SW 1271 (cell line): ENCODE results near the gene STK32C.
A peak's percentile ranks its signal among the peaks of the same experiment; 100 is the strongest.

Experiments
- DNase-seq, 2 experiments: peaks; one replicate each; lab custom pipeline; 2025; lab: John Stamatoyannopoulos, UW

Gene STK32C

DNA sequence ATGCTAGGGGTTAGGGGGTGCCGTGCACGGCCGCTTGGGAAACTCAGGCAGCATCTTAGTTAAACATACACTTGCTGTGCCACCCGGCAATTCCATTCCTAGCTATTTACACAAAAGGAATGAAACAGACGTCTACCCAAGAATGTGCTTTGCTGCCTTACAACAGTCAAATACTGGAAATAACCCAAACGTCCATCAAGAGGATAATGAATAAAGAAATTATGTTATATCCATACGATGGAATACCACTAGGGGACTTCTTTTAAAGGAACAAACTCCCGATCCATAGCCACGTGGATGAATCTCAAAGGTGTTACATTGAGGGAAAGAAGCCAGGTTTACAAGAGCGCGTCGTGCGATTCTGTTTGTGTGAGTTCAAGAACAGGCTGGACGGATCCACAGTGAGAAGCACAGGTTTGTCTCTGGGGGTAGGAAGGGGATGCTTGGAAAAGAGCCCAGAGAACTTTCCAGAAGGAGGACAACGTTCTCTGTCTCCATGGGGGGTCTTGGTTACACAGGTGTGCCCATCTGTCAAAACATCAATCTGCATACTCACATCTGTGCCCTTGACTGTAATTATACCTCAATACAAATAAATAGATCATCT, 41.8 kb downstream of the STK32C start:
- no peak for DNase-seq

DNA sequence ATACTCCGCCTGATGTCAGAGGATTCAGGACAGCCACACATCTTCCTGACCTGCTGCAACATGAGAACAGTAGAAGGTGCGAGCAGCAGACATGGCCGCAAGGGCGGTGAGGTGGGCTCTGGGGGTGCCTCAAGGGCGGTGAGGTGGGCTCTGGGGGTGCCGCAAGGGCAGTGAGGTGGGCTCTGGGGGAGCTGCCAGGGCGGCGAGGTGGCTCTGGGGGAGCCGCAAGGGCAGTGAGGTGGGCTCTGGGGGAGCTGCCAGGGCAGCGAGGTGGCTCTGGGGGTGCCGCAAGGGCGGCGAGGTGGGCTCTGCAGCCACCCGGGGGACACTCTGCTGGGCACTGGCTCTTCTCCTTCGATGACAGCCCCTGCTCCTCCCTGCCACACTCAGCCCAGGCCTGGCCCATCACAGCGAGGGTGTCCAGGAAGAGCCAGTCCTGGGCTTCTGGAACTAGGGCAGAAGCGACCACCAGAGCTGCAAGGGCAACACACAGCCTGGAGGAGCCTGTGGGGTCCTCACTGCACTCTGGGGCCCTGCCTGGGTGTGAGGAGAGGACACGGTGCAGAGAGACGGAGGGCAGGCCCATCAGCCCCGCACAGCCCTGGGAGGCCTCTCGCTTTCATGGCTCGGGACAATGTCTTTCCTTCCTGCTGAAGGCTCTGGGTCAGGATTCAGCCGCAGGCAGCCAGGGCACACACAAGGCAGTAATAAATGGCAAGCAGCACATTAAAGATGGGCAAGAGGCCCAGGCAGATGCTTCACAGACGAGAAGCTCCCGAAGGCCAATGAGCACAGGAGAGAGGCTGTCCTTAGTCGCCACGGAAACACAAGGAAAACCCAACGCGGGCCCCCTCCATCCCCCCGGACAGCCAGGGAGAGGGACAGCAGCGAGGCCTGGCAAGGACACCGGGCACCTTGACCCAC, 42.5 kb downstream of the STK32C start:
- no peak for DNase-seq

DNA sequence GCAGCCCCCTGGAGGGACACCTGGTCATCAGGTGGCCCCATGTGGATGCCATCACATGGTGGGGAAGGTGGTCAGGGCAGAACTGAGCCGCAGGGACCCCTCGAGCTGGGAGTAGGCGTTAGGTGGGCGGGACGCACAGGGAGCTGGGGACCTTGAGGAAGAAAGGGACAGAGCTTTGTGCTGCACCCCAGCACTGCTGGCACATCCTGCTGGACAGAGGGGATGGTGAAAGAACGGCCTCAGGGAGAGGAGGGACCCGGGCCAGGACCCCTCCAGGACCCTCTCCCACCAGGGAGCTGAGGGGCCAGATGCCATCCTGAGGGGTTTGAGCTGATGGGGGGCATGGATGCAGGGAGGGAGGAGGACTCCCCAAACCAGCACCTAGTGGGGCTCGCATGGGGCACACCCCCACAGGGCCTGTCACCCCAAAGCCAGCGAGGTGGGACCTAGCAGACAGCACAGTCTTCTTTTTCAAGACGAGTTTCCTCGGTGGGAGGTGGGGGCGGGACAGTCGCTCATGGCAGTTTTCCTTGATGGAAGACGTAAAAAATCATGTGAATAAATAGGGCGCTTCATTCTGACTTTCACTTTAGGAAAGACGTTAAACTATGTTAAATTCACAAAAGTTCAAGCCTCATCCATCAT, 43.3 kb downstream of the STK32C start:
- no peak for DNase-seq

DNA sequence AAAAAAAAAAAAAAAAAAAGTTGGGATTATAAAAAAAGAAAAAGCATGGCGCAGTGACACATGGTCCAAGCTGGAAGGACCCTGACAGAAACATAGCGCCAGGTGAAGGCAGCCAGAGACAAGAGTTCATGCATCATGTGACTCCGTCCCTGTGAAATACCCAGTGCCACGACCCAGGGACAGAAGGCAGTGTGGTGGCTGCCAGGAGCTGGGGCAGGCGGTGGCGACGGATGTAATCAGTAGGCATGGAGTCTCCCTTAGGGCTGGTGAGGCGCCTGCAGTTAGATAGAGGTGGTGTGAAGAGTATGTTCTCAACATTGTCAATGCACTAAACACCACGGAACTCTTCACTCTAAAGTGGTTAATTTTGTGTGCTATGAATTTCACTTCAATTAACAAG, 43.9 kb downstream of the STK32C start:
- no peak for DNase-seq

DNA sequence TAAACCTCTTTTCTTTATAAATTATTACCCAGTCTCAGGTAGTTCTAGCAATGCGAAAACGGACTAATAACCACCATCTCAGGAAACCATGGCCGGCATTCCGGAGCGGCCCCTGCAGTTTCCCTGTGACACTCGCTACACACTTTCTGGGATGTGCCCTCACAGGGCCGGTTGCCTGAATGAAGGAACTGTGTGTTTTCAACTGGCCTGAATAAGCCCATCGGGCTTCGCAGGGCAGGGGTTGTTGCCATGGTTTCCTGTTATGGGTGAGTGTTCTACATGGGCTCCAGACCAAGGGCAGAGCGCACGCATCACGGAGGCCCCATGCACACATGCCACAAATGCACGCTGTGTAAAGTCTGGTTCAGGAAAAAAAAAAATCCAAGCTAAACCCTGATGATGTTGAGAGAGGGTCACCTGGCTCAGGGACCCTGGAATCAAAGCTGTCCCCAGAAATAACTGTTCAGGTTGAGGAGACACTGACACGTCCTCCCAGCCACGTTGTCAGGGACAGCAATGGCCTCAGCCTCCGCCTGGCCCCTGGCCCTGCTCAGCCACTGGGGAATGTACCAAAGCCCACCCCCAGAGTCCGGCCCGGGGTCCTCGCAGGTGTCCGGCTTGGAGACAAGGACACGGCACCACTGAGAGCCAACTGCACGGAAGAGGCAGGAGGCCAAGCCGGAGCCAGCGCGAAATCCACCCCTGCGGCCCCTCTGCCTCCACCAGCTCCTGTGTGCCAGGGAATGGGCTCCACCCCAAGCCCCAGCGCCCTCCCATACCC, 47.9 kb downstream of the STK32C start:
- no peak for DNase-seq

DNA sequence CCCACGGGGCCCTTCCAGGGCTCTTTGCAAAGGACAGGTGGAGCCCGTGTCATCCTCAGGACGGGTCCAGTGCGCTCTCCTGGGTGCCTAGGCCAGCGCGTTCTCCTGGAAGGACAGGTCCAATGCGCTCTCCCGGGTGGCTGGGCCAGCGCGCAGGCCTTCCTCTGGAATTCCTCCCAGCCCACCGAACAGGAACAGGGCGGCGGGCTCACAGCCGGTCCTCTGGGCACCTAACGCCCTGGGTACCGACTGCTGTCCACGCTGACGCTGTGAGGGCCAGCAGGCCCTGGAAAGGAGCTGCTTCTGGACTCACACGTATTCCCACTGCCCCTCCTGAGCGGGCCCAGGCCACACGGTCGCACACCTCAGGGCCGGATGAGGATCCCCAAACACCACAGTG, 49.3 kb downstream of the STK32C start:
- DNase-seq: no peak

DNA sequence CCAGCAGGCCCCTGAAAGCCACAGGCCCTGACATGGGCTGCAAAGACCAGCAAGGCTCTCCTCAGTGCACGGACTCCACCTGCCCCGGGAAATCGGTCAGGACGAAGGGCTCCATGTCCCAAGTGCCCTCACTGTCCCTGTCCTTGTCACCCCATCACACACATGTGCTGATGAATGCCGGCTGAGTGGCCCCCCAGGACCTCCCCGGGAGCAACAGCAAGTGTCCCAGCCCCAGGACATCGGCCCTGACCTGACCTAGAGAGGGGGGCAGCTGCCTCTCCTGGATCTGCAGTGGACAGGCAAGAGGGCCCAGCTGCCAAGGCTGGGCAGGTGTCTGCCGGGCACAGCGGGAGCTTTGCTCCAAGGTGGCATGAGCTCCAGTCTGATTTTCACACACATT, 49.8 kb downstream of the STK32C start:
- DNase-seq: no peak

DNA sequence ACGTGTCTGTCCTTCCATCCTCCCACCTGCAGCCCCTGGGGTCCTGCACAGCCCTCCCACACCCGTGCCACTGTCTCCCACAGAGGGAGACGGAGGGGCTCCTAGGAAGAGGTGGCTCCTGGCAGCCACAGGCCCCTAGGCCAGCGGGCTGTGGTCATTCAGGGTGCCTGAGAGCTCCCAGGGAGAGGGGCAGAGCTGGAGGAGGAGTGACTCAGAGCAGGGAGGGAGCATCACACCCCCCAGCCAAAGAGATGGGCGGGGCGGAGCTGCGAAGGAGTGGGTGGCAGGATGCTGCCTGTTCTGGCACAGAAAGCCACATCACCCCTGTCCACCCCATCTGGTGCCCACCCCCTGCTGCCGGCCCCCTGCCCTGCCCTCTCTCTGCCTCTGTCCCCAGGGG, 50.5 kb downstream of the STK32C start:
- DNase-seq: no peak

DNA sequence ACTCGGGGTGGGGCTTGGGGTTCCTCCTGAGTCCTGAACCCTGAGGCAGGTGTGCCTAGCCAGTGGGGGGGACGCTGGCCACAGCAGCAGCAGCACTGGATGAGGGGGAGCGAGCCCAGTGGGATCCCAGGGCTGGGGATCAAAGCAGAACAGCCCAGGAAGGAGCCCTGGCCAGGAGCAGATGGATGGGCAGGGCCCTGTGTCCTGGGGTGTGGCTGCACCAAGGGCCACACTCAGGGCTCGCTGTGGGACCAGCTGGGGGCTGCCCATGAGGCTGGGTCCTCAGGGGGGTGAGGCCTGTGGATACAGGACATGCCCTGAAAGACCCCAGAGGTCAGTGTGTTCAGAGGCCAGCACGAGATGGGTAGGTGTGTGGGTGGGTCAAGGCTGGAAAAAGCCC, 50.9 kb downstream of the STK32C start:
- DNase-seq: no peak

DNA sequence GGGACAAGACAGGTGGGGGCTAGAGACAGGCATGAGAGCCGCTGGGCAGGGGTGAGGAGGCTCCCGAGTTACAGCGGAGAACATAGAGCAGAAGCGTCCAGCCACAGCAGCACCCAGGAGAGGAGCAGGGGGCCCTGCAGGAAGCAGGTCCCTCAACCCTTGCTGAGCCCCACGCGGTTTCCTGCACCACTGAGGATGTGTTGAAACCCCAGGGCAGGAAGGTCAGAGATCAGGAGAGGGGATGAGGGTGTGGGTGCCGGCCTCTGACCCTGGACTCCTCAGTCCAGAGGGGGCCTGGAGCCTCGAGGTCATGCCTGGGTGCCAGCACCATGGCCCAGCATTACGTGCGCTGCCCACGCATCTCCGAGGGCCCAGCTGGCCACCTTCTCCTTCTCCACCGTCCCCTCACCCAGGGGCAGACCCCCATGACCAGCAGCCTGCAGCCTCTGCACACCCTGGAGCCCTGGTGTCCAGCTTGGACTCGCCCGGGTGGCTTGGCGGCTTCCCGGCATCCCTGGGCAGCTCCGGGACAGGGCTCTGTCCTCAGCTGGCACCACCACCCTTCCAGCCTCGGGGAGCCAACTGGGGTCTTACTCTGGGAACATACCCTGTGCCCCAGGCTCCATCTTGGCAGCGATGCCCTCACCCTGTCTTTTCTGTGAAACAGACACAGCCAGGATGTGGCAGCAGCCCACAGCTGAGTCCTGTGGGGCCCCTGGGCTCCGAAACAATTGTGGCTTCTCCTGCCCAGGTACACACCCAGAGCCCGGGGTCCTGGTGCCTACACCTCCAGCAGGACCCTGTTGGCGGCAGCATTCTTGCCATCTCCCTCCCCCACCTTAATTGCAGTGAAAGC, 52.0 kb downstream of the STK32C start:
- DNase-seq: no peak

DNA sequence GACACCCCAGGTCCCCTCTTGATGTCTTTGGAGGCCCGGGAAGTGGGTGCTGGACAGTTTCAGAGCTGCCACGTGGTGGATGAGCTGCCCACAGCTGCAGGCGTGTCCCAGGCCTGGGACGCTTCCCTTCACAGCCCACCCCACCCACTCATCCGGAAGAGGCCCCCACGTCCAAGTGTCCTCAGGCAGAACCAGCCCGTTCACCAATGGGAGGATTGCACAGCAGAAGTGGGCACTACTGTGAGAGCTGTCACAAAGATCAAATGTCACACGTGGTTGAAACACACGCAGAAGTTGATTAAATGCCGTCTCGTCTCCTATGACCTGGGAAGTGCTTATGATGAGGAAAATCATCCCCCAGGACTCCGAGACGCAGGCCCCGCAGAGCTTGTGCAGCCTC, 52.9 kb downstream of the STK32C start:
- no peak for DNase-seq

DNA sequence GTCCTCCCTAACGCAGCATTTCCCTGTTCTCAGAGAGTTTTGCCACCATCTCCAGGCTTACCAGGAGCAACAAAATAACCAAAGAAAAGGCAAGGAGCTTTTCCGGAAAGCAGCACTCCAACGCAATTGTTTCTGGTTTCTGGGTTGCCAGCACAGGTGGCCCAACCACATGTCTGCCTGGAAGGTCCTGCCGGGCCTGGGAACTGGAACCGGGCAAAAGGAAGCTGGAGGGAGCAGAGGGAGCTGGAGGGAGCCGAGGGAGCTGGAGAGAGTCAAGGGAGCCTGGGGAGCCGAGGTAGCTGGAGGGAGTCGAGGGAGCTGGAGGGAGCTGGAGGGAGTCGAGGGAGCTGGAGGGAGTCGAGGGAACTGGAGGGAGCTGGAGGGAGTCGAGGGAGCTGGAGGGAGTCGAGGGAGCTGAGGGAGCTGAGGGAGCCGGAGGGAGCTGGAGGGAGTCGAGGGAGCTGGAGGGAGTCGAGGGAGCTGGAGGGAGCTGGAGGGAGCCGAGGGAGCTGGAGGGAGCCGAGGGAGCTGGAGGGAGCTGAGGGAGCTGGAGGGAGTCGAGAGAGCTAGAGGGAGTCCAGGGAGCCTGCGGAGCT, 54.6 kb downstream of the STK32C start:
- no peak for DNase-seq

DNA sequence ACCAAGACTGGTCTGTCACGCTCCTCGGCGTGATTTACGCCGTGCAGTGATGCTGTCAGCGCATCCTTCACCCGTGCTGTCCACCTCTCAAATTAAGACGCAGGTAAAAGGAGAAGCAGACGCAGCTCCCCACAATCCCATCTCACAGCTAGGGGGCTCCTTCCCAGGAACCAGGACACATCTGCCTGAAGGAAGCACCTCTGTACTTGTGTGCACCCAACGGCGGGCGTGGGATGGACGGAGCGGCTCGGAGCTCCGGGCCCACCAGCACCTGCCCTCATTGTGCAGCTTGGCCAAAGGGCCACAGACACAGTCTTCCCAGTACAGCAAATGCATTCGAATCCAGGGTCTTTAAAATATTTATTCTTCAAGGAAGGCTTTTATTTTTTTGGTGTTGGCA, 55.3 kb downstream of the STK32C start:
- no peak for DNase-seq

DNA sequence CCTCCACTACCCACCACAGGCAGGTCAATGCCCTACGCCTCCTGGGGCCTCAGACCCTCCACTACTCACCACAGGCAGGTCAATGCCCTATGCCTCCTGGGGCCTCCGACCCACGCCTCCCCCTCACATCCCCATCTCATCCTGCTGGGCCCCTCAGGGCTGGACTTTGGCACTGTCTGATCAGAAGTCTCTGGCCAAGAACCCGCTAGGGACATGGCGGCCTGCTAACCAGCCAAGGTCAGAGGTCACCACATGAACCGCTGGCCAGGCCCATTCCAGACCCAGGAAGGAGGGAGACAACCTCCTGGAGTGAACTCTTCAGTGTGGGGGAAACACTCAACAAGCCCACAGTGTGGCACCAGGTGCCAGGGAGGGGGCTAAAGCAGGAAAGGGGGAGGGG, 55.8 kb downstream of the STK32C start:
- no peak for DNase-seq

DNA sequence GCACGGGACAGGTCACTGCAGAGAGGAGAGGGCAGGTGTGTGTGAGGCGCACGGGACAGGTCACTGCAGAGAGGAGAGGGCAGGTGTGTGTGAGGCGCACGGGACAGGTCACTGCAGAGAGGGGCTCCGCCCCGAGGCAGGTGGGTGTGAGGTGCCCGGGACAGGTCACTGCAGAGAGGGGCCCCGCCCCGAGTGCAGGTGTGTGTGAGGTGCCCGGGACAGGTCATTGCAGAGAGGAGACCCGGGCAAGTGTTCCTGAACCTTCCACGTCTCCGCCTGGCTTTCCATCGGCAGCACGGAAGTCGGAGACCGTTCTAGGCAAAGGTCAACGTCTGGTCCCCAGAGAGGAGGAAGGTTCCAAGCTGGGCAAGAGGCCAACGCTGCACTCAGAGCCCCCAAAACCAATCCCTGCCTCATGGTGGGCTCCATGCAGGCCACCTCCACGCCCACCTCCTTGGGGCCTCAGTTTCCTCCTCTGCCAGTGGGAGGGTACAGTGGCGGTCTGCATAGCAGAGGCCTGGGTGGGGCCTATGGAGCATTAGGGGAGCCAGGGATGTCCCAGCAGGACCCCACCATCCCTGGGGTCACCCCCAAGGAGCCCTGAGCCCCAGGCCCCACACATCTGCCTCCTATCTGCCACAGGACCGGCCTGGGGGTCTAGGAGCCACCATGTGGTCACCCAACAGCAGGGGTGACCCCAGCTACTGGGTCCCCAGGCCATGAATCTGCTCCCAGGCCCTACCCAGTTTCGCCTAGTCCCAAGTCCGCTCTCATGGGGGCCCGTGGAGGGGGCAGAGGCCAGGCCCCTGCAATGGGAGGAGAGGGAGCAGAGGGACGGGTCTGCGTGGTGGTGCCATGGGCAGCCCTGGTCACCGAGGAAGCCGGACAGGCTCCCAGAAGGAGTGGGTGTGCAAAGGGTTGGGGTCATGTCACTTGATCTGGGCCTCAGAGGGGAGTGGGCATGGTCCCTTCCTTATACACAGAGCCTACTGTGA, 57.0 kb downstream of the STK32C start:
- no peak for DNase-seq

DNA sequence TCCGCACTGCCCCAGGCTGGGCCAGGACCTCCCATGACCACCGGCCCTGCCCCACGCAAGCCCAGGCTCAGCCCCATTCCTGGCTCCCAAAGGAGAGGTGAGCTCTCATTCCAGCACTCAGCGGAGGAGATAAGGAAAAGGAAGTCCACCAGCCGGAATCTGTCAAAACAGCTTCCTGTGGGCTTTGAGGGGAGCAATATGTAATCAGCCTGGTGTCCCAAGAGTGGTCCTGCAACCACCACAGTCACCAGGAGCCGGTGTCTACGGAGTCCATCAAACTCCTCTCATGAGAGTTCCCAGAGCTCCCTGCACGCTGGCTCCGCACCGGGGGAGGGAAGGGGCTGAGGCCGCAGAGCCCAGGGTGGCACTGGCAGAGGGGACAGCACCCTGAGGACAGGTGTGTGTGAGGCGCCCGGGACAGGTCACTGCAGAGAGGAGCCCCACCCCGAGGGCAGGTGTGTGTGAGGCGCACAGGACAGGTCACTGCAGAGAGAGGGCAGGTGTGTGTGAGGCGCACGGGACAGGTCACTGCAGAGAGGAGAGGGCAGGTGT, 57.9 kb downstream of the STK32C start:
- DNase-seq: no peak

DNA sequence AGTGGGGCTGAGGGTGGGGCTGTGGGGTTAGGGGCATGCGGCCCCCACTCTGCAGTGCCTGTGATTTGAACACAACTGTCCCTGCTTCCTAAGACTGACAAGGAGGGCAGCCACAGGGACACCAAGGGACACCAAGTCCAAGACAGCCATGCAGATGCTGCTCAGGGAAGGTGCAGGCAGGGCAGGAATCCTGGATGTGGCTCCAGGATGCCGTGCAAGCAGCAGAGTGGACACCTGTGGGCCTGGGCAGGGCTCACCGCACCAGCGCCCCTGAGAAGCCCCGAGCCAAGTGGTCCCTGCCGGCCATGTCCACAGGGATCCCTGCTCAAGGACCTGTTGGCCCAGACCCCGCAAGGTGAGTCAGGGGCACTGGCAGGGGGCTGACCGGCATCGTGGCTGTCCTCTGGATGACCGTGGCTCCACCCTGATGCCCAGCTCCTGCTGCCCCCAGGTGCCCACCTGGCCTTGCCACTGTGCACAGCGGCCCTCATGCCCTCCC, 58.5 kb downstream of the STK32C start:
- DNase-seq: no peak

DNA sequence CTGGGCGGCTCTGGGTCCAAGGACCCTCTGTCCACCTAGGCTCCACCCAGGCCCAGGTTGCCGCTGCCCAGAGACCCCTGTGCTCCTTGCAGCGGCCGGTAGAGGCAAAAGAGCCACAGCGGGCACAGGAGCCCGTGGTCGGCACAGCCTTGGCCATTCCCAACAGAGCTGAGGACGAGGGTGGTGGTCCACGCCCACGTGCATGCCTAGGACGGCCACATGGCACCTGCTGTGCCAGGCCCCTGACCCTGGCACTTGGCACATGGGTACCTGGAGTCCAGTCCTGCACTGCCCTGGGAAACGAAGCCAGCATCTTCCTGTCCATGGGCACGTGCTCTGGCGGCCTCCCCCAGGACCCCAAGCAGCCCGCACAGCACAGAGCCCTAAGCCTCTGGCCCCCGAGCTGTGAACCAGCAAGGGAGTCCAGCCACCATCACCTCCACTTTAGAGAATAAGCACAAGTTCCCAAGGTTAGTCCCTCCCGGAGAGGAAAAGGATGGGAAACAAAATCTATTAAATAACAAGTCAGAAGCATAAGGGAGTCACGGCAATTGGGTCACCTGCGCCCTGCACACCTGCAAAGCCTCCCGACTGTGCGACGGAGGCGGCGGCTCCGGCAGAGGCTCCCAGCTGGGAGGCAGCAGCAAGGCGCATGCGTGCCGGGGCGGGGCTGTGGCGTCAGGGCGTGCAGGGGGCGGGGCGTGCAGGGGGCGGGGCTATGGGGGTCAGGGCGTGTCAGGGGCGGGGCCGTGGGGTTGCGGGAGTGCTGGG, 59.1 kb downstream of the STK32C start:
- peak in 1 of 2 experiments; percentile 17 for DNase-seq
